ENCODE results near the gene COL9A3. TPM values are rescaled to one million over a fixed set of nuclear protein-coding genes. Genes with fewer than 3 reads are reported as not detected.

COL9A3 gene
- total RNA-seq, 1 donor from 2014 or later: not detected

- intact Hi-C loops (cut with micrococcal nuclease): loop anchor here (5.0 kb wide), 2 partner anchors 56 to 304 kb away; partner anchors contain the start of gene TCFL5
- Mint-ChIP-seq H3K4me1 (peaks cover 18% of the 10 kb centered on the region), H3K9me3 (no peaks in the 10 kb centered on the region), H3K36me3 (ENCODE audit: low read depth) (peaks cover 35% of the 10 kb centered on the region), H3K27me3 (no peaks in the 10 kb centered on the region), H3K4me3 (peak overlapping the region; percentile 85), H3K27ac (peak overlapping the region; percentile 78)
- DNase-seq: no peak
These were observed 11.0 kb upstream of the COL9A3 start for GRCh38 chr20:62805711-62806382.

GRCh38 chr20:62806383-62807050, 10.3 kb upstream of the COL9A3 start:
- Mint-ChIP-seq H3K4me1 (peaks cover 18% of the 10 kb centered on the region), H3K4me3 (peak overlapping the region; percentile 85), H3K36me3 (ENCODE audit: low read depth) (peaks cover 33% of the 10 kb centered on the region), H3K27me3 (no peaks in the 10 kb centered on the region), H3K27ac (peak overlapping the region; percentile 58), H3K9me3 (no peaks in the 10 kb centered on the region)
- intact Hi-C loops (cut with micrococcal nuclease): loop anchor here (5.0 kb wide), 2 partner anchors 56 to 304 kb away; partner anchors contain the start of gene TCFL5
- DNase-seq: no peak

GRCh38 chr20:62807444-62808210, 9.2 kb upstream of the COL9A3 start:
- Mint-ChIP-seq H3K27me3 (no peaks in the 10 kb centered on the region), H3K4me1 (peaks cover 20% of the 10 kb centered on the region), H3K4me3 (peak overlapping the region; percentile 51), H3K27ac (no peak overlapping the region), H3K9me3 (no peaks in the 10 kb centered on the region), H3K36me3 (ENCODE audit: low read depth) (peaks cover 39% of the 10 kb centered on the region)
- DNase-seq: no peak
- intact Hi-C loops (cut with micrococcal nuclease): loop anchor here (5.0 kb wide), 2 partner anchors 55 to 305 kb away; partner anchors contain the start of gene TCFL5

GRCh38 chr20:62808211-62808865, 8.5 kb upstream of the COL9A3 start:
- Mint-ChIP-seq H3K4me1 (peaks cover 20% of the 10 kb centered on the region), H3K27ac (peak overlapping the region; percentile 72), H3K4me3 (peak overlapping the region; percentile 45), H3K36me3 (ENCODE audit: low read depth) (peaks cover 42% of the 10 kb centered on the region), H3K9me3 (no peaks in the 10 kb centered on the region), H3K27me3 (no peaks in the 10 kb centered on the region)
- intact Hi-C loops (cut with micrococcal nuclease): loop anchor here (5.0 kb wide), 2 partner anchors 54 to 306 kb away; partner anchors contain the start of gene TCFL5
- DNase-seq: peak; percentile 93

GRCh38 chr20:62809530-62810428, 7.1 kb upstream of the COL9A3 start:
- Mint-ChIP-seq H3K36me3 (ENCODE audit: low read depth) (peaks cover 40% of the 10 kb centered on the region), H3K27me3 (peaks cover 4% of the 10 kb centered on the region), H3K4me3 (no peak overlapping the region), H3K4me1 (peaks cover 17% of the 10 kb centered on the region), H3K9me3 (no peaks in the 10 kb centered on the region), H3K27ac (no peak overlapping the region)
- intact Hi-C loops (cut with micrococcal nuclease): loop anchor here (5.0 kb wide), 2 partner anchors 53 to 307 kb away; partner anchors contain the start of gene TCFL5
- DNase-seq: no peak

- H3K27me3 Mint-ChIP-seq: peaks cover 18% of the 10 kb centered on the region
- no peak overlapping the region for H3K4me3 Mint-ChIP-seq
- no peak overlapping the region for H3K27ac Mint-ChIP-seq
- H3K4me1 Mint-ChIP-seq: peaks cover 11% of the 10 kb centered on the region
- intact Hi-C loops (cut with micrococcal nuclease): no loop called here
- no peak for DNase-seq
- peaks cover 37% of the 10 kb centered on the region for H3K36me3 Mint-ChIP-seq (ENCODE audit: low read depth)
- H3K9me3 Mint-ChIP-seq: no peaks in the 10 kb centered on the region
These were observed 5.5 kb upstream of the COL9A3 start for GRCh38 chr20:62811320-62811719.

GRCh38 chr20:62811720-62812119, 5.1 kb upstream of the COL9A3 start:
- H3K36me3 Mint-ChIP-seq (ENCODE audit: low read depth): peaks cover 34% of the 10 kb centered on the region
- no peak for DNase-seq
- intact Hi-C loops (cut with micrococcal nuclease): no loop called here
- H3K4me1 Mint-ChIP-seq: peaks cover 7% of the 10 kb centered on the region
- no peaks in the 10 kb centered on the region for H3K9me3 Mint-ChIP-seq
- no peak overlapping the region for H3K4me3 Mint-ChIP-seq
- H3K27me3 Mint-ChIP-seq: peaks cover 20% of the 10 kb centered on the region
- no peak overlapping the region for H3K27ac Mint-ChIP-seq

- peaks cover 5% of the 10 kb centered on the region for H3K4me1 Mint-ChIP-seq
- H3K27me3 Mint-ChIP-seq: peaks cover 20% of the 10 kb centered on the region
- intact Hi-C loops (cut with micrococcal nuclease): no loop called here
- DNase-seq: no peak
- H3K36me3 Mint-ChIP-seq (ENCODE audit: low read depth): peaks cover 32% of the 10 kb centered on the region
- no peak overlapping the region for H3K4me3 Mint-ChIP-seq
- no peak overlapping the region for H3K27ac Mint-ChIP-seq
- no peaks in the 10 kb centered on the region for H3K9me3 Mint-ChIP-seq
These were observed 4.5 kb upstream of the COL9A3 start for GRCh38 chr20:62812181-62812906.

GRCh38 chr20:62812907-62813200, 4.0 kb upstream of the COL9A3 start:
- Mint-ChIP-seq H3K36me3 (ENCODE audit: low read depth) (peaks cover 28% of the 10 kb centered on the region), H3K9me3 (no peaks in the 10 kb centered on the region), H3K4me3 (no peak overlapping the region), H3K4me1 (peaks cover 5% of the 10 kb centered on the region), H3K27me3 (peaks cover 20% of the 10 kb centered on the region), H3K27ac (no peak overlapping the region)
- no peak for DNase-seq
- intact Hi-C loops (cut with micrococcal nuclease): no loop called here

- Mint-ChIP-seq H3K9me3 (no peaks in the 10 kb centered on the region), H3K4me3 (no peak overlapping the region), H3K36me3 (ENCODE audit: low read depth) (peaks cover 24% of the 10 kb centered on the region), H3K27me3 (peaks cover 24% of the 10 kb centered on the region), H3K27ac (no peak overlapping the region), H3K4me1 (peaks cover 2% of the 10 kb centered on the region)
- DNase-seq: no peak
- intact Hi-C loops (cut with micrococcal nuclease): no loop called here
These were observed 3.3 kb upstream of the COL9A3 start for GRCh38 chr20:62813588-62813987.

- Mint-ChIP-seq H3K36me3 (ENCODE audit: low read depth) (peaks cover 21% of the 10 kb centered on the region), H3K27ac (no peak overlapping the region), H3K4me3 (no peak overlapping the region), H3K27me3 (peaks cover 24% of the 10 kb centered on the region), H3K4me1 (peaks cover 2% of the 10 kb centered on the region), H3K9me3 (no peaks in the 10 kb centered on the region)
- intact Hi-C loops (cut with micrococcal nuclease): no loop called here
- DNase-seq: no peak
These were observed 2.7 kb upstream of the COL9A3 start for GRCh38 chr20:62814060-62814708.

GRCh38 chr20:62814709-62815065, 2.2 kb upstream of the COL9A3 start:
- no peak overlapping the region for H3K27ac Mint-ChIP-seq
- H3K27me3 Mint-ChIP-seq: peaks cover 24% of the 10 kb centered on the region
- H3K4me1 Mint-ChIP-seq: peaks cover 2% of the 10 kb centered on the region
- peaks cover 17% of the 10 kb centered on the region for H3K36me3 Mint-ChIP-seq (ENCODE audit: low read depth)
- no peaks in the 10 kb centered on the region for H3K9me3 Mint-ChIP-seq
- no peak overlapping the region for H3K4me3 Mint-ChIP-seq
- DNase-seq: no peak
- intact Hi-C loops (cut with micrococcal nuclease): no loop called here

Data from activated CD4-positive, alpha-beta T cell treated with anti-CD3 and anti-CD28 coated beads, Interleukin-2, amount 10 ng/mL, durations not matched to agents 24 days and 14 days (primary cell).